Fibroblast of skin of left biceps (primary cell): Measurements from ENCODE around the gene RFLNA.

Experiments
- DNase-seq, 2 experiments: peaks; one replicate each; pipeline ENCODE4 v3.0.0-alpha.2; 2013; ENCODE audit warnings: low read depth in 2 of 2

Gene RFLNA

DNA sequence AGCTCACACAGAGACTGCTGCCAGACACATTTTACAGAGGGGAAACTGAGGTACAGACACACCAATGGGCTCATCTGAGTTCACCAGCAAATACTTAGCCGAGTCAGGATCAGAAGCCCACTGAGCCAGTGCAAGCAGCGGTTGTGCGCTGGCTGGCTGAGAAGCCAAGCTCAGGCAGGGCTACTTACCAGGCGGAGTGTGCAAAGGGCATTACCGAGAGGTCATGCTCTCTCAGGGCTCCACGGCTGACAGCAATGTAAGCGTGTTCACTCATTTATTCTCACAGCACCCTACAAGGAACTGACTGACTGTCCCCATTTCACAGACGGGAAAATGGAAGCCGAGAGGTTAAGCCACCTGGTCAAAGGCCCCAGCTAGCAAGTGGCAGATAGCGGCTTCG, 63.7 kb downstream of the RFLNA start:
- DNase-seq, result no peak

DNA sequence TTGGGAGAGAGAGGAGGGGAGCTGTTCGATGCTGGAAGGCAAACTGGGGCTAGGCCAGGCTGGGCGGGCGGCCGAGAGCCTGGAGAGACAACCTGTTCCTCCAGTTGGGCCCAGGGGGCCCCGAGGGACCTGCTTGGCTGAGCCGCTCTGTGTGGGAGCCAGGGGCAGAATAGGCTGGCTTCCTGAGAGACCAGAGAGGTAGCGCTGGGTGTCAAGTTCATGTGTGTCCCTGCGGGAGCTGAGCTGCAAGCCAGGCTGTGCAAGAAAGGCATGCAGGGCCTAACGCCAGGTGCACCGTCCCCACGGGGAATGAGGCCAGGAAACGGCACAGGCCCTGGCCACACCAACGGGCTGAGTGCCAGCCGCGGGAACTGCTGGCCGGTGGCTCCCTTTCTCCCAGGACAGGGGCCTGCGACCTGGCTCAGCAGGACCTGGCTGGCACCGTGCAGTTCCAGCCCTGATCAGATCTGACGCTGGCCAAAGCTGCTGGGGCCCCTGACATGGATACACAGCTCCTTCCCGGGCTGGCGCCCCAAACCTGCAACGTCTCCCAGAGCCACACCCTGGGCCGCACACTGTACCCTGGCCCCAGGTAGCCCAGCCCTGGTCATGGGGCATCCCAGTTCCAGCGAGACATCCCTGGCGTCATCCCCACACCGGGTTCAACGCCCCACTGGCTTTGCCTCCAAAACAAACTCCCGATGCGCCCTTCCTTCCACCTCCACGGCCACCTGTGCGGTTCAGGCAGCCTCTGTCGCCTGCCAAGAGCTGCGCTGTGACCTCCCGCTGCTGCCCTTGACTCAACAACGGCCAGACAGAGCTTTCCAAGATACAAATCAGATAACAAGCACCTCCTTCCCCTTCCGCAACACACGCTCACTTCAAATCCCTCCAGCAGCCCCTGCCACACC, 65.0 kb downstream of the RFLNA start:
- no peak for DNase-seq

DNA sequence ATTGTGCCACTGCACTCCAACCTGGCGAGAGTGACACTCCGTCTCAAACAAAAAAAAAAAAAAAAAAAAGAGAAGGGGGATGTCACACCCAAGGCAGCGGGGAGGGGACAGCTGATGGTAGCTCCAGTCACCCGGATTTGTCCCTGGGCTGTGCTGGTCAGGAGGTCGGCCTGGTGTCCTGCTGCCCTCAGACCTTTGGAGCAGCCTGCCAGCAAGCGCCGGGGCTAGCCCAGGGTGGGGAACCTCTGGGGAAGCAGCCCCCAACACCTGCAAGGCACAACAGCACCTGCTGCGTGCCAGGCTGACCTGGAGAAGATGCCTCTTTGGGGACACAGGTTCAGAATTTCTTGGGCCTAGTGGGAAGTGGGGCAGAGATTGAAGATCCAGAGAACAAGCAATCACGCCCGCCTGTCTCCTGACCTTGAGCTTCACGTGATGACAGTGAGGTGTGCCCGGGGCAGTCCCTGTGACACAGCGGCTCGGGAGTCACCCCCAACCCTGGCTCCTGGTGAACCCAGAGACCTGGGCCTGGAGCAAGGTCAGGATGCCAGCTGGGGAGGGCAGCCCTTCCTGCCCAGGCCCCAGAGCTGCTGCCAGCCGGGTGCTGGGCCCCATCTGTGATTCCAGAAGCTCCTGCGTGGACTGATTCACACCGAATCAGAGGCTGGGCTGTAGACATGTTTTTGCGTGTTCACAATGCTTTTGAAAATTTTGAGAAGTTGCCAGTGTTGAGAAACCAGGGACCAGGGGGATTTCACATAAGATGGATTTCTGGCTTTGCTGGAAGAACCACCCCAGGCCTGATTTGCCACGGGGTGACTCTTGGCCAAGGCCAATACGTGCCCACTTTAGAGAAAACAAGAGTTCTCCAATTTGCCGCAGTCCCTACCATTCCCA, 66.4 kb downstream of the RFLNA start:
- DNase-seq, result no peak

DNA sequence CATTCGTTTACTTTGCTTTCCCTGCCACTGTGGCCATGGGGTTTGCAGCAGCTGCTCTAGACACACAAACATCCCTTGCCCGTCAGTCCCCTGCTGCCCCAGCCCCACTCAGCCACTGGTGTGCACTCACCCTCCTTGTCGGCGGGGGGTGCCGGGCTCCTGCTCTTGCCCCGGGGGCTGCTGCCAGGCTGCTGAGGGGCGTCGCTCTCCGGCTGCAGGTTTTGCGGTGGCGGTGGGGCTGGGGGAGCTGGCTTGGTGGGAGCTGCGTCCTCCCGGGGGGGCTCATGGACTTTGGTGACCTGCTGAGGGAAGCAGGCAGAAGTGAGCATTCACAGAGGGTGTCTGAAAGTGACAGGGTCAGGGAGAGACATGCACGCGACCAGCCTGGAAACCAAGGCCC, 67.1 kb downstream of the RFLNA start:
- no peak for DNase-seq

DNA sequence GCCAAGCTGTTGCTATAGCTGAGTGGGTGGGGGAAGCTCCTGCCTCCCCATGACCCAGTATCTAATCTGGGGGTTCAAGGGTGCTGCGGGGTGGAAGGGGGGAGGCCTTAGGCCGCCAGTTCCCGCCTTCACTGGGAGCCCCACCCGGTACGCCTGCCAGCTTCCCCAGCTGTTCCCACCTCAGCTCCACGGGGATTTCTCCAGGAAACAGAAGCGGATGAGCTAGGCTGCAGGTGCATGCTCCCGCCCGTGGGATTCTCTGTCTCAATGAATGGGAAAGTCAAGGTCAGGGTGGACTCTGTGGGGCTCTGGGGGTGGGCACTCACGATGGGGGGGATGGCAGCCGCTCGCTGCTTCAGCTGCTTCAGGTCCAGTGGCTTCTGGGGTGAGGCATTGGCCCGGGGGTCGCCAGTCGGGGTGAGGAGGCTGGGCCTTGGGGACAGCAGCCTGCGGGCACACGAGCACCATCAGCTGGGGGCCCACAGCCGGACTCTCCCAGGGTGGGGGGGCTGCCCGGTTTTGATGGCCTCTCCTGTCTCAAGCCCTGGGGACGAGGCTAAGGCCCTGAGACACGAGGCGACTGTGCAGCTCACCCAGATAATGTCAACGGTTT, 68.6 kb downstream of the RFLNA start:
- no peak for DNase-seq

DNA sequence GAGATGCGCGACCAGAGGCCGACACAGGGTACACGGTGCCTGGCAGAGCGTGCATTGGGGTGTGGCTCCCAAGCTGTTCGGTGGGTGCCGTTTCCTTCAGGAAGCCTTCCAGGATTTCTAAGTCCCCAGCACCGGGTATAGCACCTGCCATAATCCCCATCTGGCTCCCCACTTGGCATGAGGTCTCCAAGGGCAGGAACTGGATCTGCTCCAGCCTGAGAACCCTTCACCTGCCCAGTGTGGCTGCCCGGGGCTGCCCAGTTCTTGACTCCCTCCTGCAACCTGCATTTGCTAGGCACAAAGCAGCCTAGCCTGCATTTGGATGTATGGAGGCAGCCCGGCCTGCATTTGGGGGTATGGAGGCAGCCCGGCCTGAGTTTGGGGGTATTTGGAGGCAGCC, 69.7 kb downstream of the RFLNA start:
- no peak for DNase-seq
